ENCODE measurements around the gene OSBPL3.

GRCh38 chr7:24829787-24830186 is 150.2 kb downstream of the OSBPL3 start:
- TF ChIP-seq POLR2A (IDR thresholded peaks at IDR 0.05), result no peak
- TF ChIP-seq, protein P1, sequence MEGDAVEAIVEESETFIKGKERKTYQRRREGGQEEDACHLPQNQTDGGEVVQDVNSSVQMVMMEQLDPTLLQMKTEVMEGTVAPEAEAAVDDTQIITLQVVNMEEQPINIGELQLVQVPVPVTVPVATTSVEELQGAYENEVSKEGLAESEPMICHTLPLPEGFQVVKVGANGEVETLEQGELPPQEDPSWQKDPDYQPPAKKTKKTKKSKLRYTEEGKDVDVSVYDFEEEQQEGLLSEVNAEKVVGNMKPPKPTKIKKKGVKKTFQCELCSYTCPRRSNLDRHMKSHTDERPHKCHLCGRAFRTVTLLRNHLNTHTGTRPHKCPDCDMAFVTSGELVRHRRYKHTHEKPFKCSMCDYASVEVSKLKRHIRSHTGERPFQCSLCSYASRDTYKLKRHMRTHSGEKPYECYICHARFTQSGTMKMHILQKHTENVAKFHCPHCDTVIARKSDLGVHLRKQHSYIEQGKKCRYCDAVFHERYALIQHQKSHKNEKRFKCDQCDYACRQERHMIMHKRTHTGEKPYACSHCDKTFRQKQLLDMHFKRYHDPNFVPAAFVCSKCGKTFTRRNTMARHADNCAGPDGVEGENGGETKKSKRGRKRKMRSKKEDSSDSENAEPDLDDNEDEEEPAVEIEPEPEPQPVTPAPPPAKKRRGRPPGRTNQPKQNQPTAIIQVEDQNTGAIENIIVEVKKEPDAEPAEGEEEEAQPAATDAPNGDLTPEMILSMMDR (IDR thresholded peaks at IDR 0.05), result no peak

All from esophagus squamous epithelium (tissue), 4 donors.